Measurements from ENCODE around the gene RAD51AP1.

- no peak for TF ChIP-seq POLR2A (IDR thresholded peaks at IDR 0.05)
- no peak for TF ChIP-seq CTCF (IDR thresholded peaks at IDR 0.05)
Measured at GRCh38 chr12:4586500-4586899, 47.8 kb downstream of the RAD51AP1 start.
